GM19467 (cell line): ENCODE data around the gene BCAS1.

Experiments
- ATAC-seq: cut with Tn5 transposase; IDR thresholded peaks from one replicate; pipeline ENCODE4 v1.9.1; 2021; ENCODE audit warnings: mild to moderate bottlenecking, moderate library complexity; ENCODE audit not compliant: unreplicated experiment

Gene BCAS1

GRCh38 chr20:53948383-53949318 is 121.7 kb downstream of the BCAS1 start:
- ATAC-seq, result no peak

- no peak for ATAC-seq
Observed at GRCh38 chr20:53947501-53948195, 122.7 kb downstream of the BCAS1 start.

GRCh38 chr20:53946106-53946505 is 124.3 kb downstream of the BCAS1 start:
- ATAC-seq, result no peak

GRCh38 chr20:53945478-53945877 is 124.9 kb downstream of the BCAS1 start:
- ATAC-seq, result no peak

GRCh38 chr20:53944796-53945195 is 125.6 kb downstream of the BCAS1 start:
- no peak for ATAC-seq

GRCh38 chr20:53943522-53944291 is 126.7 kb downstream of the BCAS1 start:
- ATAC-seq, result no peak

- ATAC-seq, result no peak
Observed at GRCh38 chr20:53942973-53943372, 127.4 kb downstream of the BCAS1 start.

GRCh38 chr20:53942472-53942816 is 128.0 kb downstream of the BCAS1 start:
- ATAC-seq, result no peak

GRCh38 chr20:53941680-53942471 is 128.5 kb downstream of the BCAS1 start:
- ATAC-seq, result no peak

GRCh38 chr20:53940907-53941545 is 129.4 kb downstream of the BCAS1 start:
- no peak for ATAC-seq

- ATAC-seq, result no peak
Observed at GRCh38 chr20:53940360-53940702, 130.1 kb downstream of the BCAS1 start.

- peak; percentile 65 for ATAC-seq
Observed at GRCh38 chr20:53939572-53940359, 130.6 kb downstream of the BCAS1 start.

GRCh38 chr20:53939190-53939571 is 131.2 kb downstream of the BCAS1 start:
- no peak for ATAC-seq

- ATAC-seq, result no peak
Observed at GRCh38 chr20:53938739-53939138, 131.7 kb downstream of the BCAS1 start.

GRCh38 chr20:53937929-53938367 is 132.4 kb downstream of the BCAS1 start:
- ATAC-seq, result no peak

GRCh38 chr20:53937339-53937741 is 133.1 kb downstream of the BCAS1 start:
- ATAC-seq, result no peak

- ATAC-seq, result no peak
Observed at GRCh38 chr20:53935344-53936084, 134.9 kb downstream of the BCAS1 start.

GRCh38 chr20:53934421-53935343 is 135.7 kb downstream of the BCAS1 start:
- no peak for ATAC-seq
